ENCODE results near the gene TSR1.

TSR1 gene

GRCh38 chr17:2369039-2369438 lies 32.8 kb upstream of the TSR1 start:
- DNase-seq (ENCODE audit: low read depth): no peak

GRCh38 chr17:2368359-2368758 lies 32.1 kb upstream of the TSR1 start:
- no peak for DNase-seq (ENCODE audit: low read depth)

- DNase-seq (ENCODE audit: low read depth): no peak
Observed at GRCh38 chr17:2366747-2367494, 30.7 kb upstream of the TSR1 start.

DNA sequence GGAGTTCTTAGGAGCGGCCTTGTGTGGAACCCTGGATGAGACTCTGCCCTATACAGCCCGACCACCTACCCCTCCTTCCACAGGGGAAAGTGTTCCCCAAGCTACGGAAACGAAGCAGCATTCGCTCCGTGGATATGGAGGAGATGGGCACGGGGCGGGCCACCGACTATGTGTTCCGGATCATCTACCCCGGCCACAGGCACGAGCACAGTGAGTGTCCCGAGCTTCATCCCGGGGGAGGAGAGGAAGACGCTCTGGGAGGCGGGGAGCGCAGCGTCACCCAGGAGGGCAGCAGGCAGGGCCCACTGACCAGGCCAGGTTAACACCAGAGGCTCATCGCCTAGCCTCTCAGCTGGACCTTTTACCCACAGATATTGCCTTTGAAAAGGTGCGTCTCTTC lies 28.9 kb upstream of the TSR1 start:
- no peak for DNase-seq (ENCODE audit: low read depth)

DNA sequence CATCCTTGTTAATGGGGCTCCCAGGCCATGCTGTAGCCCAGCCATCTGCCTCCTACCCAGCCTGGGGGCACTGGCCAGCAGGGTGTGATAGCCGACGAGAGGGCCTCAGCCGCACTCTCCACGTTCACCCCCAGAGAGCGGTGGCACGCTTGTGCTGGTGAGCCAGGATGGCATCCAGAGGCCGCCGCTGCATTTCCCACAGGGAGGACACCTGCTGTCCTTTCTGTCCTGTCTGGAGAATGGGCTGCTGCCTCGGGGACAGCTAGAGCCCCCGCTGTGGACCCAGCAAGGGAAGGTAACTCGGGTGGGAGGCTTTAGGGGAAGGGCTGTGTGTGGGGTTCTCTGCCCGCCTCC lies 28.5 kb upstream of the TSR1 start:
- no peak for DNase-seq (ENCODE audit: low read depth)

DNA sequence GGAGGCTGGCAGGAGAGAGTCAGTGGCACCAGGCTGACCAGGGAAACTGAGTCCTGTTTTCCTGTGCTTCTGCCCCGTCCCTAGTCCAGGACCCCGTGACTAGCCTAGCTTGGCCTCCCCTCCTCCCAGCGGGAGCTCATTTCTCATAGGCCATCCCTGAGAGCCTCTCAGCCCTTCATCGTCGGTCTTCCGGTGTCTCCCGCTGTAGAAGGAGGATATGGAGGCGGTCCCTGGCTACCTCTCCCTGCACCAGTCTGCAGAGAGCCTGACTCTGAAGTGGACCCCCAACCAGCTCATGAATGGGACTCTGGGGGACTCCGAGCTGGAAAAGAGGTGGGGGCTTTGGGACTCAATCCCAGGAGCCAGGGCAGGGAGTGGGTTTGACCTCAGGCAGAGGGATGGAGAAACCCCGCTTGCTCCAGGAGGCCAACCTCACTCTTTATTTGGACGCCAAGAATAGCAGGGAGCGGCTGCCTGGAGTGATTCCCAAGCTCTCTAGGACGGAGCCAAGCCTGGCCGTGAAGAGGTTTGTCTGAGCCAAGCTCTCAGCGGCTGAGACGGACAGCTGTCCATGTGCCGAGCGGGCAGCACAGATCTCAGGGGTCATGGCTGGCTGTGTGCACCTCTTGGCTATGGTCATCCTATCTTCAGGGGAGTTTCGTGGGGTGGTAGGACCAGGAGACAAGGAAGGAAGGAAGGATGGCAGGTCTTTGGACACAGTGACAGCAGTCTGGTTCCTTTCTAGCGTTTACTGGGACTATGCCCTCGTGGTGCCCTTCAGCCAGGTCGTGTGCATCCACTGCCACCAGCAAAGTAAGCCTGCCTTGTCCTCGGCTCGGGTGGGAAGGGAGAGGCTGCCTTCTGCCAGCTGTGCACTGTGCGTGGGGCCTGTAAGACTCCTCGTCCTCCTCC lies 27.9 kb upstream of the TSR1 start:
- DNase-seq (ENCODE audit: low read depth): no peak

DNA sequence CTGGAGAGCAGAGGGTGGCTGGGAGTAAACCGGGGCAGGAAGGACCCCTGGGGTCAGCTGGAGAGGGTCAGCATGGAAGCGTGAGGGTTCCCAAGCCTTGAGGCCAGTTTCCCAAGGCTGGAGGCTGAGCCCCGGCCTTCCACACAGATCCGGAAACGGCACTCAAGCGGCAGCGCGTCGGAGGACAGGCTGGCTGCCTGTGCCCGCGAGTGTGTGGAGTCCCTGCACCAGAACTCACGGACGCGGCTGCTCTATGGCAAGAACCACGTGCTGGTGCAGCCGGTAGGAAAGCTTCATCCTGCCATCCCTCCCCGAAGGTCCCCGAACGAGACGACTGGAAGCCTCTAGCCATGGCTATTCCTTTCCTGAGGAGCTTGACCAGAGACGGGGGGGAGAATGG lies 27.1 kb upstream of the TSR1 start:
- DNase-seq (ENCODE audit: low read depth): no peak

- DNase-seq (ENCODE audit: low read depth): no peak
Observed at GRCh38 chr17:2362881-2363280, 26.6 kb upstream of the TSR1 start.

DNA sequence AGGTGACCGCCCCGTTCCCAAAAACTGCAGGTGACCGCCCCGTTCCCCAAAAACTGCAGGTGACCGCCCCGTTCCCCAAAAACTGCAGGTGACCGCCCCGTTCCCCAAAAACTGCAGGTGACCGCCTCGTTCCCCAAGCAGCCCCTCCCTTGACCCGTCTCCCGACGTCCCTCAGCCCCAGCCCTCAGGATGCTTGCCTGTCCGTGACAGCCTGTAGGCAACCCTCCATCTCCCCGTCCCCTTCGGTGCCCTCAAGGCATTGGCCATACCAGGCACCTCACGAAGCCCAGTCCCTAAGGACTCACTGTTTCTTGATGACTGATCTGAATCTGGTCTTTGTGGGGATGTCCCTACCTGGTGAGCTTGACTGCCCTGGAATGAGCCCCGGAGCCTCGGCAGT lies 26.2 kb upstream of the TSR1 start:
- no peak for DNase-seq (ENCODE audit: low read depth)

DNA sequence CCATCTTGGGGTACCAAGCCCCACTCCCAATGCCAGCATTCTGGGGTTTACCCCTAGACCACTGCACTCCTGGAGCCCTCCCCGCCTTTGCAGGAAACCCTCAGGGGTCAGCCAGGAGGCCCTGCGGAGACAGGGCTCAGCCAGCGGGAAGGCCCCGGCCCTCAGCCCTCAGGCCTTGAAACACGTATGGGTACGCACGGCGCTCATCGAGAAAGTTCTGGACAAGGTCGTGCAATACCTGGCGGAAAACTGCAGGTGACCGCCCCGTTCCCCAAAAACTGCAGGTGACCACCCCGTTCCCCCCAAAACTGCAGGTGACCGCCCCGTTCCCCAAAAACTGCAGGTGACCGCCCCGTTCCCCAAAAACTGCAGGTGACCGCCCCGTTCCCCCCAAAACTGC lies 25.8 kb upstream of the TSR1 start:
- DNase-seq (ENCODE audit: low read depth): no peak

GRCh38 chr17:2361010-2361760 lies 24.9 kb upstream of the TSR1 start:
- DNase-seq (ENCODE audit: low read depth): no peak

DNA sequence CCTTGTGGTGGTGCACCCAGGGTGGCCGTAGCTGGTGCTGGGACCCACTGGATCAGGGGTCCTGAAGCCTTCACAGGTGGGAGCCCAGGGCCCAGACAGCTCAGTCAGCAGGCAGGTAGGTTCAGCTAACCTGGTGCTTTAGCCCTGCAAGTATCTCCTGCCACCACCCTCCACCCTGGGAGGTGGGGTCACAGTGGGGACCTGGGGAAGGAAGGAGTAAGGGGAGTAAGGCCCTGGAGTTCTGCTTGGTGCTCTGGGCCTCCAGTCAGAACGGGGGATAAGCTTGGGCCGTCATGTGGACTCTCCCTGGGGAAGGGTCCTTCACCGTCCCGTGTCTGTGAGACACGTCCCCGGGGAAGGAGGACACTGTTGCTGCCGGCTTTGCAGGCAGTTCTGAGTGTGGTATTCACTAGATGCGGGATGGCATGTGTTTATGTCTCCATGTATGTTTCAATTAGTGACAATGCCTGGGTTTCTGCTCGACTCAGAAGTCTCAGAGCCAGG lies 21.7 kb upstream of the TSR1 start:
- DNase-seq (ENCODE audit: low read depth): no peak

GRCh38 chr17:2357237-2357636 lies 21.0 kb upstream of the TSR1 start:
- no peak for DNase-seq (ENCODE audit: low read depth)

DNA sequence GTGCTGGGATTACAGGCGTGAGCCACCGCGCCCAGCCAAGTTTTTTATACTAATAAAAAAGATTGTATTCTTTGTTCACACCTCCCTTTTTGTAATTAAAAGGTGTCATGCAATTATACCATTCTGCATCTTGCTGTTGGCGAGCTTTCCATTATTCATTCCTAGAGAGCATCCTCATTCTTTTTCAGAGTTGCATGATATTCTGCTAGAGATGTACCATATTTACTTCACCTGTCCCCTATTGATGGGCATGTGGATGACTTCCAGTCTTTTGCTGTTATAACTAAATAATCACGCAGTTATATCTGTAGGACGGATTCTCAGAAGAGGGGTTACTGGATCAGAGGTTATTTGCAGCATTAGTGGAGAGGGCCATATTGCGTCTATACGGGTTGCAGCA lies 18.1 kb upstream of the TSR1 start:
- no peak for DNase-seq (ENCODE audit: low read depth)

GRCh38 chr17:2351269-2351668 lies 15.0 kb upstream of the TSR1 start:
- DNase-seq (ENCODE audit: low read depth): no peak

DNA sequence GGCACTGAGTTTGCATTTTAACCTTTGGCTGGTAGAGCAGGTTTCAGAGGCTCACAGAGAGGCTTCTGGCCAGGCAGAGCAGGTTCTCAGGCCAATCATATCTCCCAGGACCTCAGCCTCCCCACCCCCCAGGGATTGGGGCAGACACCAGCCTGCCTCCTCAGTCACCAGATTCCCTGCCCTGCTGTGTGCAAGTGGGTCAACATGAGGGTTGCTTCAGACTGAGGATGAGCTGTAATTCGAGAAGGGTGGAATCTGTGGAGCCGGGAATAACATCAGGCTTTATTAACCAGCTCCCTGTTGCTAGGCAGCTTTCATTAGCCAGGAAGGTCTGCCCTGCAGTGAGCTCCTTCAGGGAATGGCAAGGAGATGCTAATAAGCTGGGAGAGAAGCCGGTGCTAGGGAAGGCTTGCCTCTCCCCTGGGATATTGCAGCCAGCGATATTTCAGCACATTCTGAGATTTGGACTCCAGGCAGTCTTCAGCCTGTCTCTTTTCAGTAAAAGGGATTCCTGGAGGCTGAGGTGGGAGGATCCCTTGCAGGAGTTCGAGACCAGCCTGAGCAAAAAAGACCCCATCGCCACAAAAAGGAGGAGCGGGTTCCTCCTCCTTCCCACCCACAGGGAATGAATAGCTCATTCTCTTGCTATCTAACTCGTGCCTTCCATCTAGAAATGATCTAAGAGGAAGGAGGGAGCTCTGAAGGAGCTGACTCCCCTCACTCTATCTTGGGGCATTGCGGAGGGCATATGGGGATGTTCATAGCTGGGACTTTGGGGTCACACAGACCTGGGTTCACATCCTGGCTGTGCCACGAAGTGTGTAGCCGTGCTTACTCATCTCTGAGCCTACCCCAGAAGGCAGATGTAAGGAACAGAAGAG lies 11.8 kb upstream of the TSR1 start:
- peak; percentile 44 for DNase-seq (ENCODE audit: low read depth)

GRCh38 chr17:2346475-2346874 lies 10.2 kb upstream of the TSR1 start:
- no peak for DNase-seq (ENCODE audit: low read depth)

DNA sequence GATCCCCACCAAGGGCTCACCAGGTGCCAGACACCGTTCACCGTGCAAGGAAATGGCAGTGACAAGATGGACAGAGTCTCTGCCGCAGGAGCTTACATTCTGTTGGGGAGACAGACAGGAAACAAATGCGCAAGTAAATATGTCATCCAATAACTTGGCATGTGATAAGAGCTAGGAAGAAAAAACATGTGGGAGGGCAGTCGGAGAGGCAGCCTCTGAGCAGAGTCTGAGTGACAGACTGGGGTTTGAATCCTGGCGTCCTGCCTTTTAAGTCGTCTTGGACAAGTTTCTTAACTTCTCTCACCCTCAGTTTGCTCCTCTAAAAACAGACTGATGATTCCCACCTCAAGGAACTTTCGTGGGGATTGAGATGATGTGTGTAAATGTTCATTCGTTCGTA lies 8.3 kb upstream of the TSR1 start:
- no peak for DNase-seq (ENCODE audit: low read depth)

DNA sequence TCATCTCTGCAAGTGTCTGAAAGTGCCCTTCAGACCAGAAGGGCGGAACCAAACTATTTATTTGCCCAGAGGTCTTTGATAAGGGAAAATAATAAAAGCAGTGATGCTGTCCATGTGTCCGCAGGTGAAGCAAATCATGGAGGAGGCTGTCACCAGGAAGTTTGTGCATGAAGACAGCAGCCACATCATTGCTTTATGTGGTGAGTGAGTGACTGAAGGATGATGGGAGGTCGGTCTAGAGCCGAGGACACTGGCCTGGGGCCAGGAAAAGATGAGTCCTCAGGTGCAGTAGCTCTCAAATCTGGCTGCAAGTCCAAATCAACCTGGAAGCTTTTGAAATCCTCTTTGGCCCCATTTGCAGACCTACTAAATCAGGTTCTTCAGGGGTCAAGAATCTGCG lies 7.2 kb upstream of the TSR1 start:
- no peak for DNase-seq (ENCODE audit: low read depth)

- no peak for DNase-seq (ENCODE audit: low read depth)
Observed at GRCh38 chr17:2338315-2338657, 2.0 kb upstream of the TSR1 start.

DNA sequence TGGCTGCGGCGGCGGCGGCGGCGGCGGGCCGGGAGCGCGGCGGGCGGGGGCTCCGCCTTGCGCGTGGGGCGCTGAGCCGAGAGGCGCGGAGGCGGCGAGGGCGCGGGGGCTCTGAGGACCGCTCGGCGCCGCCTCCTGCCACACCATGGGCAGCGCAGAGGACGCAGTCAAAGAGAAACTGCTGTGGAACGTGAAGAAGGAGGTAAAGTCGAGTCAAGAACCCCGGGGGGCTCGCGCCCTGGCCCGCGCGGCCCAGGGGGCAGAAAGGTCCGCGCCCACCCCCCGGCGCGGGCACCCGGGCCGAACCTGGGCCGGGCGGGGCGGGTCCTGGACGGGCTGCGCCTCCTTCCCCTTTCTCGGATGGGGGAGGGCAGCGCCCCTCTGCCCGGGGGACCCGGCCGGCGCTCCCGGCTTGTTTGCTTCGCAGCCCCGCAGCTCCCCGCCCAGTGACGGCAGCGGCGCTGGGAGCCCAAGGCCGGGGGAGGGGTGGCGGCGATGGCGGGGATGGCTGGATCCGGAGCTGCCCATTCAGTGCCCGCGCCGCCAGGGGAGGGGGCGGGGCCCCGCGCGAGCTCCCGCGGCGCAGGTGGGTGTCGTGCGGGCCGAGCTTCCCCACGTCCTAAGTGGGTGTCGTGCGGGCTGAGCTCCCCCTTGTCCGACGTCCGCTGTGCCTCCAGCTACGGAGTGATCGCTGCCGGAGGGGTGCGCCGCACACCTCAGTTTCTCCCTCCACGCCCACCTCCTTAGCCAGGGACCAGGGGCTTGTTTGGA lies 1.5 kb upstream of the TSR1 start:
- no peak for DNase-seq (ENCODE audit: low read depth)

All from fibroblast of the conjunctiva (primary cell).